Panc1 (cell line): Measurements from ENCODE around the gene UBE2J2.

Source experiments
- POLR2AphosphoS5 ChIP-seq: IDR thresholded peaks from 2 replicates; pipeline ENCODE4 v1.6.1; 2012; ENCODE audit warnings: mild to moderate bottlenecking, low read depth, low read length, moderate library complexity
- SIN3A ChIP-seq: IDR thresholded peaks from 2 replicates; pipeline ENCODE4 v1.6.1; 2012; ENCODE audit warnings: low read depth, mild to moderate bottlenecking, low read length, moderate library complexity, borderline replicate concordance; ENCODE audit not compliant: insufficient read depth
- TF ChIP-seq, protein P1 (sequence below): fragments of 450-650 bp; IDR thresholded peaks from 2 replicates; pipeline ENCODE4 v1.5.1; 2017; ENCODE audit warnings: mild to moderate bottlenecking

DNA sequence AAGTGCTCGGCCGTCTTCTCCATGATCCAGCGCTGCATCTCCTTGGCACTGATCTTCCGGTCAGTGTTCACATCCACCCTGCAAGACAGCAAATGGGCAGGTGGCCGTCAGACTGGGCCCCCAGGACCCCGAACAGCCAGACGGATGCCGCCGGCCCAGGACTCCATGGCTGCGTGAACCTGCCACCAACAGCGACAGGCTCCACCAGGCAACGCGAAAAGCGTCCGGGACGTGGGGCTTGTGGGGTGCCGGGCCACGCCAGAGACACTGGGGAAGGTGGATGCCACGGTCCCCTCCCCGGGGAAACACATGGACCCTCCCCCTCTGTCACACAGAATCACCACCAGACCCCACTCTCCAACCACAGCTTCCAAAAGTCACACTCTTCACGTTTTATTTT lies 49.8 kb downstream of the UBE2J2 start:
- TF ChIP-seq, protein P1, sequence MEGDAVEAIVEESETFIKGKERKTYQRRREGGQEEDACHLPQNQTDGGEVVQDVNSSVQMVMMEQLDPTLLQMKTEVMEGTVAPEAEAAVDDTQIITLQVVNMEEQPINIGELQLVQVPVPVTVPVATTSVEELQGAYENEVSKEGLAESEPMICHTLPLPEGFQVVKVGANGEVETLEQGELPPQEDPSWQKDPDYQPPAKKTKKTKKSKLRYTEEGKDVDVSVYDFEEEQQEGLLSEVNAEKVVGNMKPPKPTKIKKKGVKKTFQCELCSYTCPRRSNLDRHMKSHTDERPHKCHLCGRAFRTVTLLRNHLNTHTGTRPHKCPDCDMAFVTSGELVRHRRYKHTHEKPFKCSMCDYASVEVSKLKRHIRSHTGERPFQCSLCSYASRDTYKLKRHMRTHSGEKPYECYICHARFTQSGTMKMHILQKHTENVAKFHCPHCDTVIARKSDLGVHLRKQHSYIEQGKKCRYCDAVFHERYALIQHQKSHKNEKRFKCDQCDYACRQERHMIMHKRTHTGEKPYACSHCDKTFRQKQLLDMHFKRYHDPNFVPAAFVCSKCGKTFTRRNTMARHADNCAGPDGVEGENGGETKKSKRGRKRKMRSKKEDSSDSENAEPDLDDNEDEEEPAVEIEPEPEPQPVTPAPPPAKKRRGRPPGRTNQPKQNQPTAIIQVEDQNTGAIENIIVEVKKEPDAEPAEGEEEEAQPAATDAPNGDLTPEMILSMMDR, result no peak
- TF ChIP-seq POLR2AphosphoS5, result no peak
- TF ChIP-seq SIN3A, result no peak
